SKM-1 treated with dmso at 0.1 percent for 144 hours (cell line): Measurements from ENCODE around the gene TMEM245.
A peak's percentile ranks its signal among the peaks of the same experiment; 100 is the strongest.

ENCODE experiments used
- DNase-seq: peaks from one replicate; lab custom pipeline; 2025; ENCODE audit not compliant: unreplicated experiment; lab: John Stamatoyannopoulos, UW

Gene TMEM245

DNA sequence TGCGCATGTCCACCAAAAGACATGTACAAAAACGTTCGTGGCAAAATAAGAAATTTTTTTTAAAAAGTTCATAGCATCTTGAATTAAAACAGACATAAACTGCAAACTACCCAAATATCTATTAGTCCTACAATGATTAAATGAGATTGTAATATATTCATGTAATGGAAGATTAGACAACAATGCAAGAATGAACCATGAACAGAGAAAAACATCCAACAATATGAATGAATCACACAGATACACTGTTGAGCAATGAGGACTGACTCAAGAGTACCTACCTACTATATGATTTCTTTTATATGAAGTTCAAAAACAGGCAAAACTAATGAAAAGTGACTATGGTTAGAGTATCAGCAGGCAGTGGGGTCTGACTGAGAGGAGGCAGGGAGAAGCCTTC is 88.5 kb downstream of the TMEM245 start:
- DNase-seq, result no peak

DNA sequence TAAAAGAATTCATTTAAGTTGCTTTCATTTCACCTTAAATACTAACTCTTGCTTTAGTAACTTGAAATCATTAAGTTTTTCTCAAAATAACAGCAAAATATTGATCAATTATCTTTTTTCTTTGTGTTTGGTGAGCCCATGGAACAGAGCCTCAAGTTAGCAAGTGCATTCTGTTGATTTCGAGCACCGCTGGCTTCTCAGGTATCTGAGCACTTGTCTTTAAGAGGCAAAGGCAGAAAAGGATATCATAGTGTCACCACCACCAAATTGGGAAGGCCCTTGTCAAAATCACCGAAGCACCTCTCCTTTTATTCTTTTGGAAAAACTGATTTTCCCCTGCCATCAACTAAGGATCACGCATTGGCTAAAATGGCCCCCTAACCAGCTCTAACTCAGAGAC is 89.3 kb downstream of the TMEM245 start:
- DNase-seq, result no peak

DNA sequence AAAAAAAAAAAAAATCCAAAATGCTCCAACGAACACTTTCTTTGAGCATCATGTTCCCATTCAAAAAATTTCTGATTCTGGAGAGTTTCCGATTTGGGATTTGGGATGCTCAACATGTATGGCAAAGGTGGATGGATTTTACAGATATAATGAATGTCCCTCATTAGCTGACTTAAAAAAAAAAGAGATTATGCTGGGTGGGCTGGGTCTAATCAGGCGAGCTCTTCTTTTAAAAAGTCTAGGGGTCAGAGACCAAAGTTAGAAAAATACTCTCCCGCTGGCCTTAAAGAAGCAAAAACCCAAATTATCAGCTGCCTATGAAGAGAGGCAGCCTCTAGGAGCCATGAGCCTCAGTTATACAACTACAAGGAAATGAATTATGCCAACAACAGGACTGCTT is 91.3 kb downstream of the TMEM245 start:
- DNase-seq, result no peak

DNA sequence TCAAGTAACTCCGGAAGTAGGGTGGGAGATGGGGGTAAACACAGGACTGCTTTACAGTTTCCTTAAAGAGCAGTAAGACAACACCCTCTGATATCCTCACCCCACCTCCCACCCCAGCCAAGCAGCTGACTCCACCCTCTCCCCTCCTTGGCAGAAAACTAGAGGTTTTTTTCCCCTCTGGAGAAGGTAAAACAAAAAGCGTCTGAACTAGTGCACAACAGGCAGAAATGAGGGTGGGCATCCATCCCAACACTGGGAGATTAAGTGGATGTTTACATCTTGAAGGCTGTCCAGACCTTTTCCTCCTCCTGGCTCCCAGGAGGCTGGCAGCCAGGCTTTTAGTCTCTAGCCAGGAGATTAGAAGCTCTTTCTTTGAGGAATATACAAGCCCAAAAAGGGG is 92.6 kb downstream of the TMEM245 start:
- DNase-seq, result no peak

DNA sequence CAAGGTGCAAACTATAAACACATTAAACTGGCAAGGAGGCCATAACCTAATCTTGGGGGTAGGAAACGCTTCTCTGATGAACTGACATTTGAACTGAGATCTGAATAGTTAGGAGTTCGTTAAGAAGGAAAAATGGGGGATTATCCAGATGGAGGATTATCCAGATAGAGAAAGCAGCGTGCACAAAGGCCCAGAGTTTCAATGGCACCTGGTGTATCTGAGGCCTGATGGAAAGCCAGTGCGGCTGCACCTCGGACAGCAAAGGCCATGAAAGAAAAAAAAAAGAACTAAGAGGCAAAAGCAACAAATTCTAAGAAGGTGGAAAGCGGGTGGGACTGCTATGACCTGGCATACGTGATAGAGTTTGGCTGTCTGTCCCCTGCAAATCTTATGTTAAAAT is 93.4 kb downstream of the TMEM245 start:
- DNase-seq, result no peak

DNA sequence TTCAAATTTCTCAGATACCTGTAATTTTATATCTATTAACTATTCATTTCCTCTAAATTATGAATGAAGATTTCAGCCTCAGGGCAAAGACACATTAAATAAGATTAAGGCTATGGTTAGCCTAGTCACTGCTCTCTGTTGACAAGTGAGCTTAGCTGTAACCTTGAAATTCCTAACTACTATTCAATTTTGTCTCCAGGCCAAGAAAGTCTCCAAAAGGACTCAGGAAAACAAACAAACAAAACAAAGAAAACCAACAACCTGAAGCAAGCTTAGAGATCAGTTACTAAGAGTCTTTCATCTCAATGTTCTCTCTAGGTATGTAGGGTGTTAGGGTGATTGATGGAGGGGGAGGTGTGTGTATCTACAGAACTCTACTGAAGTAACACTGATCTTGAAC is 96.9 kb downstream of the TMEM245 start:
- DNase-seq, result no peak

DNA sequence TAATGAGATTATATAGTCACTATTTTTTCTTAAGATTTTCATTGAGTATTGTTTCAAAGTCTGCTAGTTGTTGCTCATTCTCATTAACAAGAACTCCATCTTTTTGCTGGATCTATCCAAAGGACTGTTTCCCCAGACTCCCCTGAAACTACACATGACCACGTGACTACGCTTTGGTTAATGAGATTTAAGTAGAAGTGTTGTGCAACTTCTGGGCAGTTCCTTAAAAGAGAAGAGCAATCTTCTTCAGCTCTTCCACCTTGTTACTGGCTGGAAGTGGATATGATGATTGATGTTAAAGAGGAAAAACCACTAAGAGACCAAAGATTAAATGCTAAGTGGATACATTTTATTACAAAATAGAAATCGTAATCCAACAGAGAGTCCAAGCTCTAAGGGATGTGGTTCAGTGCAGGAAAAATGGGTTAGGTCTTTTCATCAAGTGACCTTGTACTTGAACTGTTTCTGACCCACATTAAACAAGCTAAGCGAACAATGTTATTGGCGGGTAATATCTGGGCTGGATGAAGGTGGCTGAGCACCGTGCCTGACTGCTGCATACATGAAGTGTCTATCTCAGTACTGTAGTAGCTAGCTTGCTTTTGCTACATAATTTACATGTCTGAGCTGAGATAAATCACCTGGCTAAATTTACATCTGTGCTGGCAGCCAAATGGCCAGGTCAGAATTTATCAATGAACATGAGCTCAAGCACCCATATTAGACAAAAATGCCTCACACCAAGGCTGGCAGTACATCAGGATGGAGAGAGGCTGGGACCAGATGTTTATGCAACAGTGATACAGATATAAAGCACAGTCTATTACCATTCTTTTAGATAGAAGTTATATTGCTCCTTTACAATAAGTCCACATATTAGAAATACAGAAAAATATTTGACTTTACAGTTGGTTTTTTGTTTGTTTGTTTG is 98.9 kb downstream of the TMEM245 start:
- DNase-seq, result peak; percentile 6

DNA sequence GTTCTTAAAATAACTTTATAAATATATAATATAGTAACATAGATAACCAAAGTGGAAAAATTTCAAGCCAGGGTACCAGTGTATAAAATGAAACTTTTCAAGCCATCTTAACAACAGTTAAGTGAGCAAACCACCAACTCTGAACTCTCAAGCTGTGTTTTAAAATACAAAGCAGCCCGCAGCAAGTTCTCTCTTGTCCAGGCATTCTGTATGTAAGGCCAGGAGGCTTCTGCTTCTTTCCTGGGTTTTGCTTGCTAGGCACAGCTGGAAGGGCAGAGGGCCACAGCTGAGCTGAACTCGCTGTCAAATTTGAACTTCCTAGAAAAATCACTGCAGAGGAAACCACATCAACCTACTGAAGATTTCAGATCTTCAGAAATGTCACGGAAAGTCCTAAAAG is 99.6 kb downstream of the TMEM245 start:
- no peak for DNase-seq

DNA sequence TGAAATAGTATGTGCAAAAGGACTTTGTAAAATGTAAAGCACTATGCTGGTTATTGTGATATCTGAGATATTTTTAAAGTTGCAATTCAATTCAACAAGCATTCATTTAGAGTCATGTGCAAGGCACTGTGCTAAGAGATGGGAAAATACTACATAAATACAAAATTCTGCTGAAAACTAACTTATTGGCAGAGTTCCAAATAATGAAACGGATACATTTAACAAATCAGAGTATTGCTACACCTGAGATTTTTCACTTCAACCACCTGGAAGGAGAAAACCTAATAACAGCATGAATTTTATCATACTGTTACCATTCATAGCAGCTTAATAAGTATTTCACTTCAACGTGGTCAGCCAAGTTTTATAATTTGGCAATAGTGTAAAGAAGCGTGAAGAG is 100.3 kb downstream of the TMEM245 start:
- DNase-seq, result no peak

DNA sequence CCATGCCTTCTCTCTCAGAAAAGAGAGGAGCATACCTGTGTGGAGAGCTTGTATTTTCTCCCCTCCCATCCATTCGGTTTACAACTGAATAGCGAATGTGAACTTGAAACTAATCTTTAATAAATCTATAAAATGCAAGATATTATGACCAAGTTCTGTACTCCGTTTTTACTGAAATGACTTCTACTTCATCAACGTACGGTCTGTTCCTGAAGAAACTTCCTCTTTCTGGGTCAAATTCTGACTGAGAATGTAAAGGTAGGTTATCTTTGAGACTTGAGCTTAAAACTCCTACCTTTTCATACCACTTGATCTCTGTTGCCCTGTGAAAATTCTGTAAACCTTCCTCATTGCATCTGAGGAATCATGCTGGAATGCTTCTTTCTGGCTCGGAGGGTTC is 102.3 kb downstream of the TMEM245 start:
- no peak for DNase-seq

DNA sequence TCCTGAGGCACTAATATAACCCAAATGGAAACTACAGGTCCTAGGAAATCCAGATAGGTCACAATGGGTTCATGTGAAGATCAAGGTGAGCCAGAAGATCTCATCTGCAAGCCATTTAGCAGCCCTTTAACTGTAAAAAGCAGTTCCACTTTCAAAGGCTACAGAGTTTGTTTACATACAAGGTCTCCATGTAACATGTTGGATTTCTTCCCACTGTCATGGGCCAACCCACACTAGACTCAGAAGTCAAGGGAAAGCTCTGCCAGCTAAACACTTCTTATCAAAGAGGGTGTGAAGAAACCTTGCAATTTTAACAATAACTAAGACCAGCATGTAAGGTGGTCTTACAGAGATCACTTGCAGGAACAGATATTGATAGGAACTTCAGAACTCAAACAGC is 102.7 kb downstream of the TMEM245 start:
- no peak for DNase-seq

DNA sequence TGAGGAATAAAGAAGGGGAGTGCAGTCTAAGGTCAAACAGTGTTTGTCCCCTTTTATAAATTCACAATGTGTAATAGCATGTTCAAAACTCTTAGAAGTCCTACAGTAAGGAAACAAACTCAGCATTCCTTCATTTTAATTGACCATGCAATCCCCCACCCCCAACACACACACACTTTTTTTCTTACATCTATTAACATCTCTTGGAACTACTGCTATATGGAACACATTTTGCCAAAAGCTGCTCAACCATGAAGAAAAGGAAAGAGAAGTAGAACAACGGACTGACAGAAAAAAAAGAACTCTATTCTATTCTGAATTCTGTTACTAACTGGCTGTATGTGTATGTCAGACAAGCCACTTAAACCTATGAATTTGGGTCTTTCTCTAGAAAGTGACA is 103.6 kb downstream of the TMEM245 start:
- no peak for DNase-seq

DNA sequence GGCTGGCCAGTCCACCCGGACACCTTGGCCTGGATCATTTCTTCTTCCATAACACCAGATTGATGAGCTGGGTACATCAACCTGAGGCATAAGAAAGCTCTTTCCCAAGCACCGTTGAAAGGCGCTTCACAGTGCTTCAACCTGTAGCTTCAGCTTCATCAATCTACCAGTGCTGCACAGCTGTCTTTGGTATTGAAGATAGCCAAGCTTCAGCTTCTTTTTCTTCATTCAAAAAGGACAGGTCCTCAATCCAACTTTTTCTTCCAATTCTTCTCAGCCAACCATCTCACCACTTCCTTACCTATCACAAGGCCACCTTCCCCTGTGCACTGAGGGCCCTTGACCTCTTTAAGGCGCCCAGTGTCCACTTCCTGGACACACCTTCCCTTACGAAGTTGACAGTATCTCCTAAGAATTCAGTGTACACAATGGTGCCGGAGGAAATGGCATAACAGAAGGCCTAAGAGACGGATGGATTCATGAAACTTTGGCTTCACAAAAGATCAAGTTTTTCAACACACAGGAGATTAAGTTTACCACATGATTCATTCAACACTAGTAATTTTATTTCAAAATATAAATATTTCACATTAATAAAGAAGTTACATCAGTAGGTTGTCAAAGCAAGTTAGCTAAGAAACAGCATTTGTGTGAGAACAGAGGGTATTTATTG is 105.0 kb downstream of the TMEM245 start:
- no peak for DNase-seq

DNA sequence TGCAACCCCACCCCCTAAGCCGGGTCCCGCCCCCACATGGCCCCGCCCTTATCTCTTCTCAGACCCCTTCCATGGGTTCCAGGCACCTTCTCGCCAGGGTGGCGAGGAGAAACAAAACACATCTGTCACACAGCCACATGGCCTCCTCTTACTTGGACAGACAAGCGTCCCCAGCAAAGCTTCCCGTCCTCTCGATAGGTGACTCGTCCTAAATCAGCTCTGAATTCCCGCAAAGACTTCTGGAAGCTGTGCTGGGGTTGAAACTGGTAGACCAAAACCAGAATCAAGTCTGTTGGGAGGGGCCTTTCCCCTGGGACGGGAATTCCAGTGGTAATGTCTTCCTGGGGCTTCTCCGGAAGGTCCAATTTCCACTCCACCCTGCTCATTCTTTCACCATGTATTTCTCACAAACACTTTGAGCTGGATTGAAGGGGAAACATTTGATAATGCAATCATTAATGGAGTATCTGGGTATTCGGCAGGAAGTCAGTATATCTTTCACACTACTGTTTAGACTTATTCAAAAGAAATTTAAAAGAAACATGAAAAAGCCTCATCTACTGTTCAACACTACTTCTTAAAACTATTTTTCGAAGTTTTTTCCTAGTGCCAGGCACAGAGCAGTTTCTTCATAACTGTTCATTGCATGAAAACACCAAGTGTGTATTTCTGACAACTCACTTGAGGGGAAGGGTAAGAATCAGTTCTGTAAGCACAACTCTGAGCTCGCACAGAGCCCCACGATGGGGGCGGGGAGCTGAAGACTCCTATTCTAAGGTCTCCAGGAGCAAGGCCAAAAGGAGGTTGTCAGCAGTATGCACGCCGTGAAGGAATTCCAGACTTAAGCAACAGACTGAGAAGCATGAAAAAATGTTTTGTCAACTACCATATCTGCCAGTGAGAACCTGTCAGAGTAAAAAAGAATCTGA is 105.8 kb downstream of the TMEM245 start:
- no peak for DNase-seq

DNA sequence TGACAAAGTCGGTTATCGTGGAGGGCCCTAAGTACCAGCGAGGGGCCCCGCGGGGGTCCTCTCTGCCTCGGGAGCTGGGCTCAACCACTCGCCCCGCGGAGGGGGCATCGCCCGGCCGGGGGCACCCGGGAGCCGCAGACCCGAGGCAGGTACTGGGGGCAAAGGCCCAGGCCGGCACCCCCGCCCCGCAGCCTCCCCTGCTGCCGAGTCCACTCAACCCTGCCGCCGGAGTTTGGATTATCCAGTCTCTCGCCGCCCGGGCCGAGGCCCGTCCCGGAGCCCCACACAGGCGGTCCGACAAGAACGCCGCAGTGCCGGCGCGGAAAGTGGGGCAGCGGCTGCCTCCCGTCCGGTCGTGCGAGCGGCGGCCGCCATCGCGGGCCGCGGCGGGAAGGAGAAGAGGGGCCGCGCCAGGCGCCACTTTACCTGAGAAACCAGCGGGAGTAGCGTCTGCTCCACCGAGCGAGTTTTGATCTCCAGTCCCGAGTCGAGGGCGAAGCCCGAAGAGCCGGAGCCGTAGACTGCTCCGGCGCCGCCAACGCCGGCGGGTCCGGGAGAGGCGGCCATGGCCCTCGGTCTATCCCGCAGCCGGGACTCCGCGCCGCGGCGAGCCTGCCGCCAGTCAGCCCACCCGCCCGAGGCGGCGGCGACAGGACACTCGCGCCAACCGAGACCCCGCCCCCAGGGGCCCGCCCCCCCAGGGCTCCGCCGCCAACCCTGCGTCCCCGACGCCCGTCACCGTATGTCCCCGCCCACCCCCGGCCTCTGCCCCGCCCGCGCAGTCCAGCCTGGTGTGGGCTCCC is 106.7 kb downstream of the TMEM245 start, which contains the start of gene CTNNAL1:
CTNNAL1 (minus strand) TSS at position 624 of the 803 bp plus-strand sequence; CDS start at position 567, 57 bp downstream.
- peak; percentile 19 for DNase-seq

DNA sequence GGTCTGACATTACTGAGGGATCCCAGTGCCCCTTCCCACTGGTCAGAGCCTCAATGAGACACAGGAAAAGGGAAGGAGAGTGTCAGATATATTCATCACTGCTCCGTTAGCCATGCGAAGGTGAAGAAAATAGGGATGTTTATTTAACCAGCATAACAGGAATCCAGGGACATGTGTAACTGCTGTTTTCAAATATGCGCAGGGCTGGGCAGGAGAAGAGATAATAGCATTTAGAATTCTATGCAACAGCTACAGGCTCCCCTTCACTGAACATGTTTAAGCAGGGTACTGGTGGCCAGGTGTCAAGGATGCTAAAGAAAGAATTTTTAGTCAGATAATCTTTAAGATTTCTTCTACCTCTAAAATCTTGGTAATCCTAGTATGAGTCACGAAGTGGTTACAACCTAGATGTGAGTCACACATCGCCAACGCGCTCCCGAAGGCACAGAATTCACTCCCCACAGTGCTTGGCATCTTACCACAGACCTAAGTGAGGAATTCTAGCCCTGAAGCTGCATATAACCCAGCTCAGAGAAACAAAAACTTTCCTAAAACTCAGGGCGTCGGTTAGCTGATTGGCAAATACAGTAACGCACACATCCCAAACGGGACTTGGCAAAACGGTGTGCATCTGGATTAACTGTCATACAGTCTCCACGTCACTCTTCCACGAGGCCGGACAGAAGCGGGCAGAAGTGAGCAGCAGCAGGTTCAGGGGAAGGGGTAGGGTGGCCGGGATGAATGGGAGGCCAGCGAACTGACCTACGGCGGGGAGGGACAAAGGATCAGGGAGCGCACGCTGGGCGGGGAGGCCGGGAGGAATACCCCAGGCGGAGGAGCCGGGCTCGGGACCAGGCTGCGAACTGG is 107.5 kb downstream of the TMEM245 start:
- no peak for DNase-seq

DNA sequence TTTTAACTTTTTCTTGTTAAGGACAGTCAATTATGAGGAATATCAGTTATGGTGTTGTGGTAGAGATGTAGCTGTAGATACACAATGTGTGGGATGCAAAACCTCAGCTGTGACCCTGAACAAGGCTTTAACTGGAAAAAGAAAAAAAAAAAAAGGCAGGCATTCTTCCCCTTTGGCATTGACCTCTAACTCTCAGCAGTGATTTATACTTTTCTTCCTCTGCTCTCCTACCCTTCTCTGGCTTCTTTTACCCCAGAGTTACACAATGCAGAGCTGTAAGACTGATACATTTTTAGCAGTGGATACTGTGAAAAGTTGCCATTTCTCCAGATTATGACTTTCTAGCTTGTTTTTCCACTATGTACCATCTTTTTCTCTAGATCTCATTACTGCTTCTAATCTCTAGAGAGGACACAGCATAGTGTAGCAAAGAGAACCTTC is 108.5 kb downstream of the TMEM245 start:
- no peak for DNase-seq

DNA sequence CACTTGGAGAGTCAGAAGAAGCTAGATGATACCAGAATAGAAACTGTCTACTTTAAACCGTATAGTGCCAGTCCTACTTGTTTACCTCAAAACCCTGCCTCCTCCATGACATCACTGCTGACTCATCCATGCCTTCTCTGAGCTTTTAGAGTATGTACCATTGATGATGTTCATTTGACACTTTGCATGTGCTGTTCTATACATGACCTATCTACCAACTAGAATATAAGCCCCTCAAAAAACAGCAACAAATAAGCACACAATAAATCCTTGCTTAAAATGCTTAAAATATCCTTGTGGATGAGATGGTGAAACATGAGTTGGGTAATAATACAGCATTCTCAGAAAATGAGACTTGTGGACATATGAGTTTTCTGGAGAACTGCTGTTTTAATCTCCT is 109.0 kb downstream of the TMEM245 start:
- no peak for DNase-seq

DNA sequence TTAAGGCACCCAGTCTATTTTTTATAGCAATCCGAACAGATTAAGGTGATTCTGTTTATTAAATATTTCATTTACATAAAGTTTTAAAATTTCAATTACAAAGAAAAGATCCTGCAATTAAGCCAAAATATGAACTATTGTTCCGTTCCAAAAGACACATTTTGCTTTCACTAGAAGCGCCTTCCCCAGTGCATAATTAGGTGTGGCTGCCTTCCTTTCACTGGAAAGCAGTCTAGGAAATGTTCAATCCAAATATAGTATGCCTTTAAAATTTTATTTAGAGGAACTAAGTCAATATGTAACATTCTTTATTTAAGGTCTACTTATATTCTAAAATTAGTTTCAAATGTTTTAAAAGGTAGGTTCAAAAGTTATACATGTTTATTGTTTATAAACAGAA is 114.1 kb downstream of the TMEM245 start:
- DNase-seq, result no peak
